SK-N-MC (cell line): ENCODE results near the gene GLUD1.
"Not testable (repeated sequence)": the region's sequence is repeated elsewhere in the genome, so short reads cannot be mapped to it uniquely, and the experiment has no call there.

Experiments
- DNase-seq: peaks from one replicate; pipeline ENCODE4 v3.0.0-alpha.2; 2011; ENCODE audit warnings: low read depth, low spot score
- H3K27ac ChIP-seq: fragments of 200-600 bp; sonication (generic); 2 replicates; pipeline ENCODE4 v1.5.1; 2016; ENCODE audit warnings: mixed run types
- H3K36me3 ChIP-seq: fragments of 200-600 bp; sonication (generic); 2 replicates; pipeline ENCODE4 v1.6.1; 2017; ENCODE audit warnings: antibody characterized with exemption, low read length, mixed read lengths; ENCODE audit not compliant: insufficient read depth
- H3K4me3 ChIP-seq: fragments of 200-600 bp; sonication (generic); 2 replicates; pipeline ENCODE4 v1.5.1; 2016
- H3K9ac ChIP-seq: fragments of 200-600 bp; sonication (generic); 2 replicates; pipeline ENCODE4 v1.8.0; 2017; ENCODE audit warnings: mixed run types, mixed read lengths; ENCODE audit not compliant: insufficient read length
- H3K9me3 ChIP-seq: fragments of 200-600 bp; sonication (generic); 2 replicates; pipeline ENCODE4 v1.6.1; 2017; ENCODE audit warnings: low read depth, mild to moderate bottlenecking, antibody characterized with exemption, low read length, moderate library complexity, mixed read lengths
- EZH2 ChIP-seq: fragments of 200-600 bp; sonication (generic); IDR thresholded peaks from one replicate; pipeline ENCODE4 v1.6.1; 2017; ENCODE audit warnings: antibody characterized with exemption
- POLR2AphosphoS5 ChIP-seq: IDR thresholded peaks from 2 replicates; pipeline ENCODE4 v1.6.1; 2012; ENCODE audit warnings: mild to moderate bottlenecking, low read depth, low read length, borderline replicate concordance

The GLUD1 gene

DNA sequence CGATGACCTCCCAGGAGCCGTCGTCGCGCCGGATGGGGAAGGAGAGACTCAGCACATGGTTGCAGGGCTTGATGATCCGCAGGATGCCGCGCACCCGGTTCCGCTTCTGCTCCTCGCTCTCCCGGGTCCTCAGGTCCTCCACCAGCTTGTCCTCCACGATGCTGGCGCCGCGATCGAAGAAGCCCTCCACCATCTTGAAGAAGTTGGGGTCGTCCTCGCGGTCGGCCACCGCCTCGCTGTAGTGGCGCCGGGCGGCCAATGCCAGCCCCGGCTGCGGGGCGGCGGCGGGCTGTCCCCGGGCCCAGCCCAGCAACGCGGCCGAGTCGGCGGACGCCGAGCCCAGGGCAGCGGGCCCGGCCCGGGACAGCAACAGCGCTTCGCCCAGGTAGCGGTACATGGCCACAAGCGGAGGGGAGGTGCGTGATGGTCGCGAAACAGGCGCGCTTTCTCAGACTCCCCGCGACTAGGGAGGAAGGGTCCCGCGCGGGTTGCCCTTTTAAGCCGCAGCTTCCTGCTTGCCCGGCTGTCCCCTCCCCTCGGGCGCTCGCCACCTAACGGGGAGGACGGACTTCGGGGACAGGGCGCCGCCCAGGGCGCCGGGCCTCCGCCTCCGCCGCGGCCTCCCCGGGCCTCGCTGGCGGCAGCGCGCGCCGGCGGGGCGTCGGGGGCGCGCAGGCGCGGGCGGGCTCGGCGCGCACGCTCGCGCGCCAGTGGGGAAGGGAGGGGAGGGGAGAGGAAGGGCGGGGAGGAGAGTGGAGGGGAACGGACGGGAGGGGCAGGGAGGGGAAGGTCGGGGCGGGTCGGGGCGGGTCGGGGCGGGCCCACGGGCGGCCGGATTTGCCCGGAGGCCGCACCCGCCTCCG lies at the start of gene GLUD1, which contains the start of gene SHLD2:
Gene GLUD1, minus strand, starts transcription at position 471 of the 863 bp plus-strand sequence. Its CDS starts 74 bp downstream, at position 397.
Gene SHLD2, plus strand, starts transcription at position 834 of the 863 bp plus-strand sequence. CDS start 56,149 bp downstream, outside the sequence.
- DNase-seq: no peak
- peaks cover 9% of the 10 kb centered on the region; the same call in 1 of the 2 replicates for H3K36me3 ChIP-seq
- TF ChIP-seq POLR2AphosphoS5: peak; percentile 27; the same call in 1 of the 2 replicates
- no peak for TF ChIP-seq EZH2
- H3K27ac ChIP-seq: no peak within 1 kb of the TSS
- peak within 1 kb of the TSS; percentile 73 for H3K9ac ChIP-seq
- H3K9me3 ChIP-seq: no peaks in the 10 kb centered on the region
- H3K4me3 ChIP-seq: peak within 1 kb of the TSS; percentile 80

DNA sequence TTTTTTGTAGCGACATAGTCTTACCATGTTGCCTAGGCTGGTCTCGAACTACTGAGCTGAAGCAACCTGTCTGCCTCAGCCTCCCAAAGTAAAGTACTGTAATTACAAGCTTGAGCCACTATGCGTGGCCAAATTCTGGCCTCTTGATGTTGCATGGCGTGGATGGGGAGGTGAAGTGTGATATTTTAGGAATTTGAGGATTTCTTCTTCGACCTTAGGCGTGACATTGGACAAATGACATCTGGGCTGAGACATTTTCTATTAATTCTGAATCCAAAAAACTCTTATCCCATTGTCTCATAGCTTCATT lies 48.4 kb upstream of the GLUD1 start:
- not testable (repeated sequence) for H3K27ac ChIP-seq, H3K4me3 ChIP-seq, H3K36me3 ChIP-seq, H3K9me3 ChIP-seq, DNase-seq, H3K9ac ChIP-seq

DNA sequence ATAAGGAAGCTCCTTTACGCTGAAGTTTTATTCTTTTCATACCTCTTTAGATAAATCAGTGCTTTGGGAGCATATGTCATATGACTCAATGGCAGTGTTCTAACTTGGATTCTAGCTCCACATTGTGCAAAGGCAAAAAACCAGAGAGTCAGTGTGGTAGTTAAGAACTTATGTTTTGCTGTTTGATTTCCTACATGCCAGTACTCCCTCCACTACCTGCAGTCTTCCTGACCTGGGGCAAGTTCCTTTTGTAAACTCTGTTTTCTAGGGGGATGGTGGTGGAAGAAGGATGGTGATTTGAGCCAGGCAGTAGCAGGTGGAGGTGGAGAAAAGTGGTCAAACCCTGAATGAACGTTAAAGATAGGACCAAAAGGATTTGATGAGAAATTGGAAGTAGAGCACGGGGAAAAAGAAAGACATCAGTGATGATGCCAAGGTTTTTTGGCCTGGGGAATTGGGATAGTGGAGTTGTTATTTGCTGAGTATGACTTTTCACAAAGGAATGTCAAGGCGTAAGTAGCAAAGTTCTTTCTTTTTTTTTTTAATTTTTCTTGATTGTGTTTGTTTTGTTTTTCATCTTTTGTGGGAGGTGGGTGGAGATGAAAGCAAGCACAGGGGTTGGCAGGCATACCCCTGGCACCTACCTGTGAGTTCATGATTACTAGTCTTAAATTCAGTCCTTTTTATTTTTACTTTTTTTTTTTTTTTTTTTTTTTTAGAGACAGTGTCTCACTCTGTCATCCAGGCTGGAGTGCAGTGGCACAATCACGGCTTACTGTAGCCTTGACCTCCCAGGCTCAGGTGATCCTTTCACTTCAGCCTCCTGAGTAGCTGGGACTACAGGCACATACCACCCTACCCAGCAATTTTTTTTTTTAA lies 47.8 kb upstream of the GLUD1 start:
- H3K36me3 ChIP-seq, DNase-seq, H3K9ac ChIP-seq, H3K4me3 ChIP-seq, H3K9me3 ChIP-seq, H3K27ac ChIP-seq: not testable (repeated sequence)

DNA sequence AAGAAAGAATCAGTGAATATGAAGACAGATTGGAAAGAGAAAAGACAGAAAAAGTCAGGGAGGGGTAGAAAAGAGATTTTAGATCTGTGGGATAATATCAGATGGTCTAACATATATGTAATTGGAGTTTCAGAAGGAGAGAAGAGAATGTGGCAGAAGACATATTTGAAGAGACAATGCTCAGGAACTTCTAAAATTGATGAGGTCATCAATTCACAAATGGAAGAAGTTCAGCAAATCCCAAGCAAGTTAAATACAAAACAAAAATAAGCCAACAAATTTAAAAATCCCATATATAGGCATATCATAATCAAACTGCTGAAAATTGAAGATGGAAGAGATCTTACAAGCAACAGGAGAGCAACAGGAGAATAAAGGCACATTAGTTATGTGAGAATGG lies 42.8 kb upstream of the GLUD1 start:
- not testable (repeated sequence) for H3K27ac ChIP-seq, H3K9ac ChIP-seq, DNase-seq, H3K36me3 ChIP-seq, H3K4me3 ChIP-seq, H3K9me3 ChIP-seq

DNA sequence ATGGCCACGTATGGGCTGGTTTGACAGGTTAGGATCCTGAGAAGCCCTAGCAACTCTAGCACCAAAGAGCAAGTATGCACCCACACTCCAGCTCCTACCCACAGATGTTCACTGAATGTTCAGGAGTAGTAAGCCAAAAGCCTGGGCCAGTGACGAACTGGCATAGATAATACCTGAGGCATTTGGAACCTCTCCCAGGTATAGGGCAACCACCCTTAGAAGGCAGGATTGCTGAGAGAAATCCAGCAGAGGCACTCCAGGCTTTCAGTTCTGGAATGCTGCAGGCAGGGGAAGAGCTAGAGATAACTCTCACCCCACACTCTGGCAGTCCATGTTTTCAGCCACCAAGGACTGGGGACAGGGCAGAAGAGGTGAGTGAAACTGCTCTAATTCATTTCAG lies 39.8 kb upstream of the GLUD1 start:
- not testable (repeated sequence) for DNase-seq, H3K9ac ChIP-seq, H3K27ac ChIP-seq, H3K36me3 ChIP-seq, H3K9me3 ChIP-seq, H3K4me3 ChIP-seq

DNA sequence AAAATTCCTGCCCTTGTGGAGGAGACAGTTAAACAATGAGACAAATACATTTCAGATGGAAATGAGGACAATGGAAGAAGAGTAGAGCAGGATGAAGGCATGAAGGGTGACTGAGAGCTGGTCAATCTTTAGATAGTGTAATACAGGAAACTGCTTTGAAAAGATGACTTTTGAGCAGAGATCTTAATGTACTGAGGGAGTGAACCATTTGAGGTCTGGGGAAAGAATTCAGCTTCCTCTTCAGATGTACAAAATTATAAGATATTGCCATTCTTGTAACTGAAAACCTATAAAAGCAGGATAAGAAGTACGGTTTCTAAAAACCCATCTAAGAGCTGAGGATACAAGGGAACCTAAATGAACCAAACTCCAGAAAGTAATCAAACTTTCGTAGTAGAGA lies 39.3 kb upstream of the GLUD1 start:
- not testable (repeated sequence) for H3K9ac ChIP-seq, H3K4me3 ChIP-seq, H3K27ac ChIP-seq, DNase-seq, H3K36me3 ChIP-seq, H3K9me3 ChIP-seq

DNA sequence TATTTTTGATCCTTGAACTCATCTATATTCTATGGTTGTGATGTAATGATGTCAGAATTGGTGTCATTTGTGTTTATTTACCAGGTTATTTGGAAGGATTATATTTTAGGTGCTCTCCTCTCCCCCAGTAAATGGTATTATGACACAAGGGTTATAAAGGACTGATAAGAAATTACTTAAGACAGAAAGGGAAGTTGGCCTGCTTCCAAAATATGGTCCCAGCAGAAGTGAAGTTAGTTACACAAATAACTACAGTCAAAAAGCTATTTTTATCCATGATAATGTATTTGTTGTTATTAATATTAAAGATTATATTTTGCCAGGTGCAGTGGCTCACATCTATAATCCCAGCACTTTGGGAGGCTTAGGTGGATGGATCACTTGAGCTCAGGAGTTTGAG lies 37.5 kb upstream of the GLUD1 start:
- not testable (repeated sequence) for H3K27ac ChIP-seq, H3K36me3 ChIP-seq, DNase-seq, H3K4me3 ChIP-seq, H3K9me3 ChIP-seq, H3K9ac ChIP-seq

DNA sequence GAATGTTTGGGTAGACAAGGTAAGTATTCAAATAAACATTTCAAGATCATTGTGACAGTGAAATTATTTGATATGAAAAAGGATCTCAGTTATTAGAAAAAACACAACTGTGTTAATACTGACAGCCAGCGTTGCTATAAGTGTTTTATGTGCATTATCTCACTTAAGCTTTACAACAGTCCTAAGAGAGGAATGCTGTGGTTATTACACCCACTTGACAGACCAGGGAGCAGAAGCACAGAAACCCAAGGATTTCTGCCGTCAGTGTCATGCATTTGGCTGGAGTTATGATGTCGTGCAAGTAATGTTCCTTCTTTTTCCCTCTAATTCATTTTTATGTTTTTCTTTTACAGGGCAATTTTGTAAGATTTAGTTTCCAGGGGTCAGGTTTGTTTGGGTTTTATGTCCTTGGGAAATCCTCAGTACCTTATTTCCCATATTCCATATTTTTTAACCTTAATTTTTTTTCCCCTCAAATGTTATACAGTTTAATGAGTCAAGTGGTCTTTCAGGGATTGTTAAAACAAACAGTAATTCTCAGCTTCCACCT lies 33.0 kb upstream of the GLUD1 start:
- not testable (repeated sequence) for H3K9ac ChIP-seq, H3K36me3 ChIP-seq, H3K27ac ChIP-seq, H3K4me3 ChIP-seq, H3K9me3 ChIP-seq, DNase-seq

DNA sequence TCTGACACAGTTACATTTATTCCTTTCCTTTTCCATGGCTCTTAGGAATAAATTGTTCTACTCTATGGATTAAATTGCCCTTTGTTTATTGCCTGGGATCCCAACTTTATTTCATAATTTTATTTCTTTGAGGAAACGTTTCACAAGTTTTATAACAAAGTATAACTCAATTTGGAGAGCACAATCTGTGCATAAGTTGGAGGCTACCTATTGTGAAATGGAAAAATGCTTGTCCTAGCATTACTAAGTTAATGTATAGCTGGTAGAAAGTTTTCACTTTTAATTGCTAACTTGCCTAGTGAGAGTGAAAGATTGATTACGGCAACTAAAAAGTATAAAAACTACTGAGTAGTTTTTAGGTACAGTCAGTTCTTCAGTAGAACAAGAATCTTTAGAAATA lies 32.4 kb upstream of the GLUD1 start:
- DNase-seq, H3K4me3 ChIP-seq, H3K9me3 ChIP-seq, H3K27ac ChIP-seq, H3K9ac ChIP-seq, H3K36me3 ChIP-seq: not testable (repeated sequence)

DNA sequence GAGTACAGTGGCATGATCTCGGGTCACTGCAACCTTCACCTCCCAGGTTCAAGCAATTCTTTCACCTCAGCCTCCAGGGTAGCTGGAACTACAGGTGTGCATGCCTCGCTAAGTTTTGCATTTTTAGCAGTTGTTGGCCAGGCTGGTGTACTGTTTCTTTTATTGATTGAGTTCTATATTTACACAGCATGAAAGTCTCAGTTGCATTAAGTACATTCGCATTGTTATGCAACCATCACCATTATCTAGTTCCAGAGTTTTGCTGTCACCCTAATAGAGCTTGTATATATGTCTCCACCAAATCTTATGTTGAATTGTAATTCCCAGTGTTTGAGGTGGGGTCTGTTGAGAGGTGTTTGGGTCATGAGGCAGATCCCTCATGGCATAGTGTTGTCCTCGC lies 28.7 kb upstream of the GLUD1 start:
- not testable (repeated sequence) for H3K4me3 ChIP-seq, DNase-seq

DNA sequence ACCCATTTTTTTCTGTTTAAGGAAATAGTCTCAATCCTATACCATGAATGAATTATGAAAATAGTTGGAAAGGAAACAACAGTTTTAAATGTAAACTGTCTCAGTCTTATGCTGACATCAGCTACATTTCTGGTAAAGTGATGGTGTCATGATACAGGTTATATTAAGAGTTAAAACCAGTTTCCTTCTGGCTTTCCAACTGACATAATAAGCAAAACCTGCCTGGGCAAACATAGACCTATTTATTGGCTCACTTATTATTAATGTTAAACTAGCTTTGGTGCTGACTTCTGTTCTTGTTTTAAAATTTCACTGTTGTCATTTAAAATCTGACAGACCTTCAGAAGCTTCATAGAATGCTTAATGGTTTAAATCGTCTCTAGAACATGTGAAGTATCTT lies 24.4 kb upstream of the GLUD1 start:
- not testable (repeated sequence) for DNase-seq, H3K36me3 ChIP-seq, H3K27ac ChIP-seq, H3K9me3 ChIP-seq, H3K9ac ChIP-seq, H3K4me3 ChIP-seq

More for the DNA sequence above, 28.7 kb upstream of the GLUD1 start:
- H3K9me3 ChIP-seq, H3K27ac ChIP-seq, H3K36me3 ChIP-seq, H3K9ac ChIP-seq: not testable (repeated sequence)

DNA sequence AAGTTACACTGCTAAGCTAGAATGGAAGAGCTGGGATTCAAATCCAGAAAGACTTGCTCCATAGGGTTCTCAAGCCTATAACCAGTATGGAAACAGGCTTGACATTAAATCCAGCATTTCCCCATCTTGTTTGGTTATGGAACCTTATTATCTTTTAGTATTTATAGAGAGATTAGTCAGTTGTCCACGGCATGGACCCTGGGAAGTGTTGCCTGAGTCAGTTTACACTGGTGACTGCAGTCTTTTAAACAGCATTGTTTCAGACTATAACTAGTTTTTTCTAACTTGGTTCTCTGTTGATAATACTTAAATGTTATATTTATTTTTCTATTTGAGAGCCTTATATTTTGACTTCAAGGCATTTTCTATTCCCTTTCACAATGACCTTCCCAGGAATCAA lies 23.5 kb upstream of the GLUD1 start:
- H3K9ac ChIP-seq, DNase-seq, H3K27ac ChIP-seq, H3K4me3 ChIP-seq, H3K9me3 ChIP-seq, H3K36me3 ChIP-seq: not testable (repeated sequence)
